NCI-H128 (cell line): Measurements from ENCODE around the gene POLR2H.
"Not testable (repeated sequence)": the region's sequence is repeated elsewhere in the genome, so short reads cannot be mapped to it uniquely, and the experiment has no call there.

ENCODE experiments used
- DNase-seq: peaks from one replicate; lab custom pipeline; 2025; ENCODE audit not compliant: unreplicated experiment; lab: John Stamatoyannopoulos, UW

The POLR2H gene

DNA sequence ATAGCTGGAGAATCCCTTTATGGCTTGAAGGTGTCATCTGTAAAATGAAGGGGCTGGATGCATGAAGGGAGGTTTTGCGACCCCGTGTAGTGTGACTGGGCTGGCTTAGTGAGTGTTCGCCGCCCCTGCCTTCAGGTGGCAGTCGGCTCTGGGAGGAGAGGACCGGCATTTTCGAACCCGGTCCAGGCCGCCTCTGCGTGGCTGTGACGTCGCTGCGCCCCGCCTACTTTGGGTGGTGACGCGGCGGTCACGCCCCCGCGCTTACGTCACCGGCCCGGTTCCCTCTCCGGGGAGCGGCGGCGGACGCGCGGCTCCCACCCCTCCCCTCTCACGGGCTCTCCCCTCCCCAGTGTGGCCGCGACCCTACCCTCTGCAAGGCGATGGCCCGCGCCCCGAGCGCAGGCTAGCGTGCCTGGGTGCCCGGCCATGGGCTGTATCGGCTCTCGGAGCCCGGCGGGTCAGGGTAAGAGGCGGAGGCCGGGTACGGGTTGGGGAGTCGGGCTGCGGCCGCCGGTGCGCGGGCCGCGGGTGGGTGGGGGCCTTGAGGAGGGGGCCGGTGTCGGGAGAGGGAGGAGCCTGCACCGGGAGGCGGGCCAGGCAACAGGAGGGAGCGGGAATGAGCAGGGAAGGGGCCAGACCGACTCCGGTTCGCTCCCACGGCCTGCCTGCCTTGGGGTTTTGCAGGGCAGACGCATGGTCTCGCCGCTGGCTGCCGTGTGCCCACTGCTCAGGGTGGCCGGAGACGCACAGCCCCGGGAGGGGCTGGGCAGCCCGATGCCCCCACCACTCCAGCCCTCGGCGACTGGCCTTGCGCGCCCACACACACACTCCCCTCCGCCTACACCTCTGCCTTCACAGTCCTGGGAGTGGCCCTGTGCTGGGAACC is 25.6 kb upstream of the POLR2H start:
- peak; percentile 74 for DNase-seq

DNA sequence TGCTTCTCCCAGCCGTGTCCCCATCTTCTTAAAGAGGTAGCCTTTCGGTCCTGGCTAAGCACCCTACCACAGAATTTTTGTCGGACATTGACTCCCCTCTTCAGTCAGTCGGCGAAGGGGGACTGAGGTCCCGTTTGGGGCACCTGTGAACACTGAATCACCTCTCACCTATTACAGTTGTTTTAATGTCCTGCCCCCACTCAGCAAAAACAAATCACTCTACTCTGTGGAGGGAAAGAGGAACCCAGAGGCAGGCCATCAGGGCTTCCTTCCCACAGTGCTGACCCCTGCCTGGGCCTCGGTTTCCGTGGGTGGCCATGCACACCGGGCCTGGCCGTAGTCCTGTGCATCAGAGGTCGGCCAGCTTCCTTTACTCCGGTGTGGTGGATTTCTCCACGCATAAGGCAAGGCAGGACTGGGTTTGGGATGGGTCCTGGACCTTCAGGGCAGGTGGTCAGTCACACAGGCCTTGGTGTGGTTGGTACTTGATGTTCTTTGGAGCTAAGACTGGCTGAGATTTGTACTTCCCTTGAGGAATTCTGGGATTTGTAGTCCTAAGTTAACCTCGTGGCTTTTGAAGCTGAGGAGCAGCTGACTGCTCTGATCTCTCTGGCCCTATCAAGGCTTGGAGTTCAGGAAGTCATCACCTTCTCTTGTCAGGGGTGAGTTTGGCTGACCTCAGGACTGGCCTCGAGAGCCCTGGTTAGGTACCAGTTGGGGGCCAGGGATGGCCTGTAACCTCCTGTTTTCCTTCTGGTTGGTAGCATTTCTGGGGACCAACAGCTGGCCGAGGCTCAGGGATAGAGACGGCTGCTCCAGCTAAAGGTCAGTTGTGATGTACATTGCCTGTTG is 24.7 kb upstream of the POLR2H start:
- DNase-seq = no peak

DNA sequence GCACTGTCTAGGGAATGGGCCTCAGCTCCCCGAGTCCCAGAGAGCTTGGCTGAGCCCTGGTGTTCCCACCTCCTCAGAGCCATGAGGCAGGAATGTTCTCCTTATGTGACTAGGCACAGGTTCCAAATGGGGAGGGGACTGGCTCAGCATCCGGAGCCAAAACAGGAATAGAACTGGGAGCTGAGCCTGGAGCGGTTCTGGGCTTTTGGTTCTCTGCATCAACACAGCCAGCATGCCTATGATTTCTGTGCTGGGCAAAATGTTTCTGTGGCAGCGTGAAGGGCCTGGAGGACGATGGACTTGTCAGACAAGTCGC is 24.2 kb upstream of the POLR2H start, which contains the start of gene FAM131A:
Gene FAM131A, plus strand, starts transcription at position 202 of the 316 bp plus-strand sequence. Its CDS starts 31 bp downstream, at position 233.
- no peak for DNase-seq

DNA sequence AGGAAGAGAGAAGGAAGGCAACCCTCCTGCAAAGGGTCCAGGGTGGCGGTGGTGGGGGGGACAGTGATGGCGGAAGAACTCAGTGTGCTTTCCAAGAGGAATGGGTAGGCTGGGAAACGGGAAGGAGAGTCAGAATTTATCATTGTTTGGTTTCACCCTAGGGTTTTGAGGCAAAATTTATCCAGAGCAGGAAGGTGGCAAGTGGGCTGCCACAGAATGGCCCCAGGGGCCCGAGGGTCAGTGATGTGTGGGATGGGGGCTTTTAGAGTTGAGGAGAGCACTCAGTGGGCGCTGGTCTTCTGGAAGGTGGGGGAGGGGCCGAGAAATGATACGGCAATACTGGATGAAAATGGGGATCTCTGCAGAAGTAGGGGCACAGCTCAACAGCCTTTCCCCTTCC is 23.5 kb upstream of the POLR2H start:
- no peak for DNase-seq

DNA sequence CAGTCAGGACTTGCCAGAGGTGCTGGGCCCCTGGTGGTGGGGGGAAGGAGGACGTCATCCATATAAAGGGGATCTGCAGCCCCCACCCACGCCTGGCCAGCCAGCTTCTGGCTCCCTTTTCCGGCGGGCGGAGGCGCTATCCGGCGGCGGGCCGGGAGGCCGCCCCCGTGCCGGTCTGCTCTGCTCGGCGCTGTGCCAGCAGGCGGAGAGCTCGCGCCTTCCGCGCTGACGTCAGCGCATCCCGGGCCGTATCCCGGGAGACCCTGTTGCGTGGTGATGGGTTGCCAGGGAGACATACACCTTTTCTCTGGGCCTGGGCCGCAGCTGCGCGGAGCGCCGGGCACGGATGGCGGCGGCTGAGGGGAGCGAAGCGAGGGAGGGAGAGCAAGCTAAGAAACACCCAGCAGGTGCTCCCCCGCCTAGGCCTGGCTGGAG is 23.0 kb upstream of the POLR2H start:
- DNase-seq = peak; percentile 90

DNA sequence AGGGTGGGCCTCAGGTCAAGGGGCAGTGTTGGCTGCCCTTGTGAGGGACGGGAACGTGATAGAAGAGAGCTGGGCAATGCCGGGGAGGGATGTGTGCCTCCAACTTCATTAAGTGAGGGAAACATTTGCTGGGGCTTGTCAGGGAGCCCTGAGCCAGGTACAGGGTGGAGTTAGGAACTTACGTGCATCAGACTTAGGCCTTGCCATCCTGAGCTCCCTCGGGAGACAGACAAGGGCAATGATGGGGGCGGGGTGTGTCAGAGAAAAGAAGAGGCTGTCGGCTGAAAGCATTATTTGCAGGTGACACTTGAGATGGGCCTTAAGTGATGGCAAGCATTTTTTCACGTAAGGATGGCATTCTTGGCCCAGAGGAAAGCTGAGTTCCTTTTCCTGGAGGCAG is 22.5 kb upstream of the POLR2H start:
- peak; percentile 33 for DNase-seq

DNA sequence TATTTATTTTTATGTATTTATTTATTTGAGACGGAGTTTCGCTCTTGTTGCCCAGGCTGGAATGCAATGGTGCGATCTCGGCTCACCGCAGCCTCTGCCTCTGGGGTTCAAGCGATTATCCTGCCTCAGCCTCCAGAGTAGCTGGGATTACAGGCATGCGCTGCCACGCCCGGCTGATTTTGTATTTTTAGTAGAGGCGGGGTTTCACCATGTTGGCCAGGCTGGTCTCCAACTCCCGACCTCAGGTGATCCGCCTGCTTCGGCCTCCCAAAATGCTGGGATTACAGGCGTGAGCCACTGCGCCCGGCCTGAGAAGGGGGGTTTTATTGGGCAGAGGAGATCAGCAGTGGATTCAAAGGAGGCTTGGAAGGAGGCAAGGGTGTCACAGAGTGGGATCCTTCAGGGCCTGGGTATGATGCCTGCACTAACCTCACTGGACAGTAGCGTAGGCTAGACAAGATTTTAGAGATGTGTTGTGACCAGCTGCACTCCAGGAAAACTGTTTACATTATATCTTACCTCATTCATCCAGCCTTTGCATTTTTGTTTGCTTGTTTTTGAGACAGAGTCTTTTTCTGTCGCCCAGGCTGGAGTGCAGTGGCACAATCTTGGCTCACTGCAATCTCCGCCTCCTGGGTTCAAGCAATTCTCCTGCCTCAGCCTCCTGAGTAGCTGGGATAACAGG is 21.9 kb upstream of the POLR2H start:
- not testable (repeated sequence) for DNase-seq

DNA sequence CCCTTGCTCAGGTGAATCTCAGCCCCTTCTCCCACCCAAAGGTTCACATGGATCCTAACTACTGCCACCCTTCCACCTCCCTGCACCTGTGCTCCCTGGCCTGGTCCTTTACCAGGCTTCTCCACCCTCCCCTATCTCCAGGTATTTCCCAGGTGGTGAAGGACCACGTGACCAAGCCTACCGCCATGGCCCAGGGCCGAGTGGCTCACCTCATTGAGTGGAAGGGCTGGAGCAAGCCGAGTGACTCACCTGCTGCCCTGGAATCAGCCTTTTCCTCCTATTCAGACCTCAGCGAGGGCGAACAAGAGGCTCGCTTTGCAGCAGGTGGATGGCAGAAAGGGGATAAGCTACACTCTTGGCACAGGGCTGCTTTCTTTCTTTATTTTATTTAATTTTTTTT is 19.6 kb upstream of the POLR2H start:
- DNase-seq = no peak

DNA sequence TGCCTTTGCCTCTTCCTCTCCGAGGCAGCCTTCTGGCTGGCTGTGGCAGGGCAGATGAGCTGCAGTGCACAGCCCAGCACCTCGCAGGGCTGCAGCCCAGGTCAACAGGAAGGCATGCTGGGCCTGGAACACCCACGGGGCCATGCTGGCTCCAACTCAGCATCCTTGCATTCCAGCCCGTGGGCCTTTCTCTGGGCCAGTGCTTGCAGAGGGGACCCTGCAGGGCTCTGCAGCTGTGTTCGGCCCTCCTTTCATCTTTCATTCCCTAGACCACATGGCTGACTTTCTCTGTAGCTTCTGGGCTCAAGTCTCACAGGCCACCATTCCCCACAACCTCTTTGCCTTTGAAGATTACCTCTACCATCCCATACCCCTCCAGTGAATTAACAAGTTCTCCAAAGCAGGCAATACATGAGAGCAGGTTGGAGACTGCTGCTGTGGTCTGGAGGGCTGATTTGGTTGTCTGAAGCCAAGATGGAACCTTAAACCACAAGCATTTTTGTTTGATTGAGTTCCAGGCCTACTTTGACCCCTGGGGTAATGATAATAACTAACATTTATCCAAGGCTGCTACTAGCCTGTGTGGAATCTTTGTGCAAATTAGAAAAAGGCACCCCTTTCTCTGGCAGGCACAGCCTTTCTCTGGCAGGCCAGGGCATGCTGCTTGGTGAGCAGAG is 18.2 kb upstream of the POLR2H start:
- DNase-seq = no peak

DNA sequence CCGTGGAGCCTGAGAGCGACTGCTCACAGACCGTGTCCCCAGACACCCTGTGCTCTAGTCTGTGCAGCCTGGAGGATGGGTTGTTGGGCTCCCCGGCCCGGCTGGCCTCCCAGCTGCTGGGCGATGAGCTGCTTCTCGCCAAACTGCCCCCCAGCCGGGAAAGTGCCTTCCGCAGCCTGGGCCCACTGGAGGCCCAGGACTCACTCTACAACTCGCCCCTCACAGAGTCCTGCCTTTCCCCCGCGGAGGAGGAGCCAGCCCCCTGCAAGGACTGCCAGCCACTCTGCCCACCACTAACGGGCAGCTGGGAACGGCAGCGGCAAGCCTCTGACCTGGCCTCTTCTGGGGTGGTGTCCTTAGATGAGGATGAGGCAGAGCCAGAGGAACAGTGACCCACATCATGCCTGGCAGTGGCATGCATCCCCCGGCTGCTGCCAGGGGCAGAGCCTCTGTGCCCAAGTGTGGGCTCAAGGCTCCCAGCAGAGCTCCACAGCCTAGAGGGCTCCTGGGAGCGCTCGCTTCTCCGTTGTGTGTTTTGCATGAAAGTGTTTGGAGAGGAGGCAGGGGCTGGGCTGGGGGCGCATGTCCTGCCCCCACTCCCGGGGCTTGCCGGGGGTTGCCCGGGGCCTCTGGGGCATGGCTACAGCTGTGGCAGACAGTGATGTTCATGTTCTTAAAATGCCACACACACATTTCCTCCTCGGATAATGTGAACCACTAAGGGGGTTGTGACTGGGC is 16.8 kb upstream of the POLR2H start:
- no peak for DNase-seq

DNA sequence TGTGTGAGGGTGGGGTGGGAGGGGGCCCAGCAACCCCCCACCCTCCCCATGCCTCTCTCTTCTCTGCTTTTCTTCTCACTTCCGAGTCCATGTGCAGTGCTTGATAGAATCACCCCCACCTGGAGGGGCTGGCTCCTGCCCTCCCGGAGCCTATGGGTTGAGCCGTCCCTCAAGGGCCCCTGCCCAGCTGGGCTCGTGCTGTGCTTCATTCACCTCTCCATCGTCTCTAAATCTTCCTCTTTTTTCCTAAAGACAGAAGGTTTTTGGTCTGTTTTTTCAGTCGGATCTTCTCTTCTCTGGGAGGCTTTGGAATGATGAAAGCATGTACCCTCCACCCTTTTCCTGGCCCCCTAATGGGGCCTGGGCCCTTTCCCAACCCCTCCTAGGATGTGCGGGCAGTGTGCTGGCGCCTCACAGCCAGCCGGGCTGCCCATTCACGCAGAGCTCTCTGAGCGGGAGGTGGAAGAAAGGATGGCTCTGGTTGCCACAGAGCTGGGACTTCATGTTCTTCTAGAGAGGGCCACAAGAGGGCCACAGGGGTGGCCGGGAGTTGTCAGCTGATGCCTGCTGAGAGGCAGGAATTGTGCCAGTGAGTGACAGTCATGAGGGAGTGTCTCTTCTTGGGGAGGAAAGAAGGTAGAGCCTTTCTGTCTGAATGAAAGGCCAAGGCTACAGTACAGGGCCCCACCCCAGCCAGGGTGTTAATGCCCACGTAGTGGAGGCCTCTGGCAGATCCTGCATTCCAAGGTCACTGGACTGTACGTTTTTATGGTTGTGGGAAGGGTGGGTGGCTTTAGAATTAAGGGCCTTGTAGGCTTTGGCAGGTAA is 16.0 kb upstream of the POLR2H start:
- no peak for DNase-seq

DNA sequence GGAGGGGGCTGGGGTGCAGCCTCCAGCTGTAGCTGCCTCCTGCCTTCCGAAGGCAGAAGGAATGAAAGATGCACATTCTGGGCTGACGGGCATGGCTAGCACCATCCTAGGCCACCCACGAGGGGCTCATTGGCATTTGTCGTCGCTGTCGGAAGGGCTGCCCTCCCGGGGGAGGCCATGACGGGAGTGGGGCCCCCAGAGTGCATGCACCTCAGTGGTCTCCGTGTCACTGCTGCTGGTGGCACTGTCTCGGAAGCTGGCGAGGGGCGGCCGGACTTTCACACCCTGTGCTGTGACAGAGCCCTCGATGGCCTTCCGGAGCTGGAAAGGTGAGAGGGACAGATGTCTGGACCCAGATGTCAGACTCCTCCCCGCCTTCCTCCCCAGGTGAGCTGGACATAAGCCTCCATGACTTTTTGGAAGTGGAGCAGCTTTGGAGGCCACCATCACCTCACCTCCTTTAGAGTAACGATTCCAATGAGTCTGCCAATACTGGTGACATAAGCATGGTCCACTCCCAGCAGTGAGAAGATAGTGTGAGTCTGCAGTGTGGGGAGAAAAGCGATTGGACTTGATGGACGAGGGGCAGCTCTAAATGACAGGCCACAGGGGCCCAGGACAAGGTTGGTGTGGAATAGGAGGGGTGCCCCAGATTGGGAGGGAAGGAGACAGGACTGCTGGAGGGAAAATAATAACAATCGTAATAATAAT is 14.9 kb upstream of the POLR2H start:
- no peak for DNase-seq

DNA sequence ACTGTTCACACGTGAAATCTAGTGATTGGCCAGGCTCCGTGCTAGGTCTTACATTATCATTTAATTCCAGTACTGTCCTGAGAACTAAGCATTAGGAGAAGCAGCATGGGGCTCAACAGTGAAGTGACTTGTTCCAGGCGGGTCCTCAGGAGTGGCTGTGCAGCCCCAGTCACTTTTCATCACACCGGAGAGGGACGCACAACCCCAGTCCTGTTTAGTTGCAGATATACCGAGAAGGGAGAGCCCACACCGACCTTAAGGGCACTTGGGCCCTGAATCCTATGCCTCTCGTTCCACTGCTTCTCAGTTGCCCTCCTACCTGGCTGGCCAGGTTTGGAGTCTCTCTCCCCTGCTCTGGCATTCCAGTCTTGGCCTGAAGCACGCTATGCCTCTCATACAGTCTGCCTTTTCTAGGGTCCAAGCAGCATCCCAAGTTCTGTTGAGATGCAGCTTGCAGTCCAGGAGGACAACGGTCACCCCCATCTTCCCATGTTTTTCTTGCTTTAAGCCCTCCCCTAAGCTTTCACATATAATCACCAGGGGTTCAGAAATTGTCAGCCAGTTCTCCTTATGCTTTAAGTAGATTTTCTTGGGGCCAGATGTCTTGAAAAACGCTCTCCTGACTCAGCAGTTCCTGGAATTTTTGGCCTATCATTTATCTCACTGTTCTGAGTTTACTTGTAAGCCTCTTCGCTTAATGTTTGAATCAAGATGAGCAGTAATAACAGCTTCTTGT is 14.0 kb upstream of the POLR2H start:
- DNase-seq = no peak

DNA sequence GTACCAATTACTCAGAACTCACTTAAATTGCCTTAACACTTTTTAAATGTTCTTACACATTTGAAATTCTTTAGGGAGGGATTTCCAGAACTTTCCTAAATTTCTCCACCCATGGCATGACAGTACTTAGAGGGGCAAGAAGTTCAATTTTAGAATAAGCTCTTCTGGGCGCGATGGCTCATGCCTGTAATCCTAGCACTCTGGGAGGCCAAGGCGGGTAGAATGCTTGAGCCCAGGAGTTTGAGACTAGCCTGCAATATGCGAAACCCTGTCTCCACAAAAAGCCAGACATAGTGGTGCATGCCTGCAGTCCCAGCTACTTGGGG is 13.5 kb upstream of the POLR2H start:
- no peak for DNase-seq

DNA sequence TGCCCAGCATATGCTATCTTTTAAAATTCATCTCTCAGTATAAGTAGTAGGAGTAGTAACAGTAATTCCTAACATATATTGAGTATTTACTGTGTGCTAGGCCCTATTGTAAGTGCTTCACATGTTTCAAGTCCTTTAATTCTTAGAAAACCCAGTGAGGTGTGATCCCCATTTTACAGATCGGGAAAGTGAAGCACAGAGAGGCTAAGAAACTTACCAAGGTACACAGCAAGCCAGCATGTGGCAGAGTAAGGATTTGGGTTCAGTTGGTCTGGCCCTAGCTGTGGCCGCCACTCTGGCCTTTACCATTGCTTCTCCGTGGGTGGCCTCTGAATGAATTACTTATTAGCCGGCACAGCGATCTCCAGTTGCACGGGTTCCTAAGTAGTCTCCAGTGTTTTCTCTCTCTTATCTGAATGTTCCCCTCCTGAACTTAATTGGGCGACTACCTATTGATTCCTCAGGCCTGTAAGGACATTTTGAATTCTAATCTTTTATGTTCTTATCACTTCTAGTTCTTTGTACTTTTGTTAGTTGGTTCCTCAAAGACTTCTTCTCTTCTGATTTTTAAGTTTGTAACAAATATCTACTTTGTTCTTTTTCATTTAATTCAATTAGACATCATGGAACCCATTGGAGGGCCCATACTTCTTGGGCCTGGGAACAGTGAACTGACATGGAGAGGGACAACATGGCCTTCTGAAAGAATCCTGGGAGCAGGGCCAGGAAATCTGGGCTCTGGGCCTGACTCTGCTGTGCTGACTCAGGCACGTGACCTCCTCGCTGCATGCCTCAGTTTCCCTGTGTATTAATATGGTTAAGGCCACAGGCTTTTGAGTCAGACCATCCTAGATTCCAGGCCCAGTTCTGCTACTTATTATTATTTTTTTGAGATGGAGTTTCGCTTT is 11.7 kb upstream of the POLR2H start:
- no peak for DNase-seq

DNA sequence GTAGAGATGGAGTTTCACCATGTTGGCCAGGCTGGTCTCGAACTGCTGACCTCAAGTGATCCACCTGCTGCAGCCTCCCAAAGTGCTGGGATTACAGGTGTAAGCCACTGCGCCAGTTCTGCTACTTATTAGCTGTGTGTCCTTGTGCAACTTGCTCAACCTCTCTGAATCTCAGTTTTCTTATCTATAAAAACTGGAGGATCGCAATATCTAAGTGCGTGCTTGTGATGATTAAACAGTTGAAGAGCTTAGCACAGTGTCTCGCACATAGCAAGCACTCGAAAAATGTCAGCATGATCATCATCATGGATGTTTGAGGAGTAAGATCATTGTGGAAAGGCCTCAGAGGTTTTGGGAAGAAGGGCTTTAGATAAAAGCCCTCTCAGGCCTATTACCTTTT is 10.9 kb upstream of the POLR2H start:
- DNase-seq = no peak

DNA sequence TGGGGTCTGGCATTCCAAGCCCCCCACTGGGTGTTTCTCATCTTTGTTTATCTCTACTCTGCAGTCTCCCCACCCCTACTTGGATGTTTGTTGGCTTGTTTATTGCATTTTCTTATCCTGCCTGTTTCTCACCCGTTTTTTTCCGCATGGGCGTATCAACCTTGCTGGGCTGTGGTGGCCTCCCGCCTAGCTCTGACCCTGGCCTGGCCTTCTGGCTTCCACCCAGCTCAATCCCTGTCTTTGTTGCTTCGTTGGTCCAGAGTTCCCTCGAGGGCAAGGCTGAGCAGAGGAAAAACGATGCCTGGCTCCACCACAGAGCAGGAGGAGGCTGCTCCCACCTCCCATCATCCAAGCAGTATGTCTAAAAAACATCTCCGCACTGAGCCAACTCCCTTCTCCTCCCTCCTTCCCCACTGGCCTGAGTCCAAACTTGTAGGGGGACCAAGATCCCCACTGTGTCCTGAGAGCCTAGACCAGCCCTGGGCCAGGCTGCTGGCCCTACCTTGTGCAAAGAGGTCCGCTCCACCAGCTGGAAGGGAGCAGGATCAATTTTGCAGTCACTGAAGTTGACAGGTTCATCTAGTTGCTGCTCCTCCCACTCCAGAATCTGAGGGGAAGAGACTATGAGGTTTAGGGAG is 9.9 kb upstream of the POLR2H start:
- DNase-seq = no peak
